Urothelium cell line (cell line): ENCODE data around the gene LRBA.
"Not testable (repeated sequence)": the region's sequence is repeated elsewhere in the genome, so short reads cannot be mapped to it uniquely, and the experiment has no call there.

Source experiments
- DNase-seq: peaks from one replicate; pipeline ENCODE4 v3.0.0; 2011; ENCODE audit warnings: low spot score, mixed read lengths
- FAIRE-seq: peaks from 2 replicates; lab custom pipeline; 2011; peaks lifted over from hg19 to GRCh38; lab: Jason Lieb, UNC

The LRBA gene

GRCh38 chr4:150577796-150578195 is 437.3 kb downstream of the LRBA start:
- FAIRE-seq: no peak

DNA sequence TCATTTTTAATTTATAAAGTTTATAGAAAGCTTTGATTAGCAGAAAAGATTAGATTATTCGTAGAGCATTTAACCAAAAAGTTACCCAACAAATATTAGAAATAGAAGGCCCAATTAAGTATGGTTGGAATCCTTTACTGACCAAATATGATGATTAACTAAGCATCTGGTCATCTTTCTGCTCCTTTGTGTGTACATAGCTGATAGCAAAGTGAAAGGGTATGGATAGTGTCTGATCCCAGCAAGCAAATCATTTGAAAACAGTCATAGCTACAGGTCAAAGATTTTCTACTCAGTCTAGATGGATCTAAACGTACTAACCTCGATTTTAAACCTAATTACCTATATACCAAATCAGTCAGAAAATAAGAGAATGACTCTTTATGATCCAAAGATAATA is 440.4 kb downstream of the LRBA start:
- DNase-seq: no peak
- no peak for FAIRE-seq

More at GRCh38 chr4:150577796-150578195, 437.3 kb downstream of the LRBA start:
- DNase-seq: no peak

- DNase-seq: no peak
- no peak for FAIRE-seq
Measured at GRCh38 chr4:150573534-150573933, 441.6 kb downstream of the LRBA start.

DNA sequence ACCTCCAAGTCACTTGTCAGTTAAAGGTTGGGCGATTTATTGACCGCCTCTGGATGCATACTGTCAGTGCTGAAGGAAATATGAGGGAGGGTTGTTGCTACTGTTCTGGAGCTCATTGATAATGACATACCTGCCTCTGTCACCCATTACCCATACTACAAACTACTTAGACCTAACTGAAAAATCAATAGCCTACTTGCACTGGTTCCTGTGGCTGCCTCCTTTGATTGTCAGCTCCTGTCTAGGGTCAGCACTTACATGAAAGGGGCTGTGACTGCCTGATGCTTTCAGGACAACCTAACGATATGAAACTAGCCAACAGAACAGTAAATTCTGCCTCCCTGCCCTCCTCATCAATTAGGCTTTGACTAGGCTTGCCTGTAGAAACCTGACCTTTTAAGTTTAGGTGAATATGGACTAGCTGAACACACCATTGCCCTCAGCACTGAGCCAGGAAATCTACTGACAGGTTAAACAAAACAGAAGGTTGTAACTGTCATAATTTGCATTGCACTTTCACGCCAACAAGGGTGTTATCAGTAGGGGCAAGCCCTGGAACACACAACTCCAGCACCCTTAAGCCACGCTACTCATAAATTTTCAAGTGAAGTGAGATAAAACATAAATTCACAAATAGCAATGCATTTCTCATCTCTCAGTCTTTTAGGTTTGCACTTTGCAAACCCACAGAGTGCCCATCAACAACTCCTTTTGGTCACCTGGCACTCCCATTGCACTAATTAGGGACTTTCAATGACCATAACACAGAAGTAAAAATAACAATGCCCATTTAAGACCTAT is 442.2 kb downstream of the LRBA start:
- FAIRE-seq (no peak), DNase-seq (no peak)

DNA sequence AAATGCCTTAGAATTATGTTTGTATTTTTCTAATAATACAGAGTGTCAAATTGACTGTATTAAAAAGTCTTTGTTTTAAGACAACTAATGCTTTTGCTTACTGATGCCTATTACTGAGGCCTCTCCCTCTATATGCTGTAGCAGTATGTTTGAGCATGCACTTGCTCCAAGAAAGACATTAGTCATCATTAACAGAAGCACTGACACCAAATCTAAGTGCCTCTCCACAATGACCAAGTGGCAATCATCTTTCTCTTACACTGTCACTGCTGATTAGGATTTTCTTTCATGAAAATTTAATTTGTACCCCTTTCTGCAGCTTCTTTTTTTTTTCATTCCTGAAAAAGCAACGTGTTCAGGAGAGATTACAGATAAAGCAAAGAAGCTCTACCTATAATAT is 444.2 kb downstream of the LRBA start:
- no peak for DNase-seq
- FAIRE-seq: no peak

- no peak for FAIRE-seq
- DNase-seq: no peak
Measured at GRCh38 chr4:150569998-150570535, 445.0 kb downstream of the LRBA start.

GRCh38 chr4:150569384-150569987 is 445.6 kb downstream of the LRBA start:
- DNase-seq (no peak), FAIRE-seq (no peak)

GRCh38 chr4:150567070-150567469 is 448.0 kb downstream of the LRBA start:
- DNase-seq: no peak
- no peak for FAIRE-seq

GRCh38 chr4:150564967-150565366 is 450.1 kb downstream of the LRBA start:
- not testable (repeated sequence) for DNase-seq, FAIRE-seq

DNA sequence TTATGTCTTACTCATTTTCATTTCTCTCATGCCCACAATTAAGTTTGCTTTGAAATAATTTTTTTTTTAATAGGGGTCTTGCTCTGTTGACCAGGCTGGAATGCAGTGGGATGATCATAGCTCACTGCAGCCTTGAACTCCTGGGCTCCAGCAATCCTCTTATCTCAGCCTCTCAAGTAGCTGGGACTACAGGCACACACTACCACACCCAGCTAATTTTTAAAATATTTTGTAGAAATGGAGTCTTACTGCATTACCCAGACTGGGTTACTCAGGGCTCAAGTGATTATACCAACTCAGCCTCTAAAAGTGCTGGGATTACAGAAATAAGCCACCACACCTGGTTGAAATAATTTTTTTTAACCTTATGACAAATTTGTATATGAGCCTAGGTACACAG is 452.3 kb downstream of the LRBA start:
- no peak for FAIRE-seq

DNA sequence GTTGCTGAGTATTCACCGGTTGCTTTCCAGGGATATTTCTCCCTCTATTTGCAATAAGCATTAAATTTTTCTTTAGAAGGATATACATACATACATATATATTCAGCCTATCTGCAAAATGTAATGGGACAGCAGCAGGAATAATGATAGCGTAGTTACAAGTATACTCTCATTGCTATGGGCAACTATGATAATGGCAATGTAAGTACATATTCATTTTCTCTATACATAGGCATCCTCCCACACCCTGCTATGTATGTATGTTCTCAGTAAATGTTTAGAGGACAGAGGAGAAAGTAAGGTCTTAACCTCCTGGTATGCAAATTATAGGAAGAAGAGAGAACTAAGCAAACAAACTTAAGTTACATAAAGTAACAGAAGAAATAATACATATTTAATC is 452.8 kb downstream of the LRBA start:
- DNase-seq (no peak), FAIRE-seq (no peak)

More for the DNA sequence above, 452.3 kb downstream of the LRBA start:
- no peak for DNase-seq

DNA sequence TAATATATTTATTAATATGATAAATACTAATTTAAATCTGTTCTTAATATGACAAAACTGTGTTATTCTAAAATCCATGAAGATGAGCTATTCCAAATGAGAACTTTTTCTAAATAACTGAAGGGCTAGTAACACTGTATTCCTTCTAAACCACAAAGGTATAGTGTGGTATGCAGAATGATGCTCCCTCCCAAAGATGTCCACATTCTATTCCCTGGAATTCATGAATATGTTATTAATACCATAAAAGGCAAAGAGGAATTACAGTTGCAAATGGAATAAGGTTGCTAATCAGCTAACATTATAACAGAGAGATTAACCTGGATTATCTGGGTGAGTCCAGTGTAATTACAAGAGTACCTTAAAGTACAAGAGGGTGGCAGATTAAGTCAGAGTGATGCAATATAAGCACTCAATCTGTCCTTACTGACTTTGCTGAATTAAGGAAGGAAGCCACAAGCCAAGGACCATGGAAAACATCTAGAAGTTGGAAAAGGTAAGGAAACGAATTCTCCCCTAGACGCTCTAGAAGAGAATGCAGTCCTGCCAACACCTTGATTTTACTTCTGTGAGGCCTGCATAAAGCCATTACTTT is 453.8 kb downstream of the LRBA start:
- no peak for DNase-seq
- FAIRE-seq: no peak

DNA sequence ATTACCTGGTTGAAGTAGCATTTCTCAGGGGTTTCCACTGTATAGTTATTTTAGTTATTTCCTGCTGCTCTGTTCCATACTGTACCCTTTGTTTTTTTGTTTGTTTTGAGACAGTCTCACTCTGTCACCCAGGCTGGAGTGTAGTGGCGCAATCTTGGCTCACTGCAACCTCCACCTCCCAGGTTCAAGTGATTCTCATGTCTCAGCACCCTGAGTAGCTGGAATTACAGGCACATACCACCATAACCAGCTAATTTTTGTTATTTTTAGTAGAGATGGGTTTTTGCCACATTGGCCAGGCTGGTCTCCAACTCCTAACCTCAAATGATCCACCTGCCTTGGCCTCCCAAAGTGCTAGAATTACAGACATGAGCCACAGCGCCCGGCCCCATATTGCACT is 457.3 kb downstream of the LRBA start:
- FAIRE-seq, DNase-seq: not testable (repeated sequence)

GRCh38 chr4:150547154-150547838 is 467.8 kb downstream of the LRBA start:
- FAIRE-seq (no peak), DNase-seq (no peak)

DNA sequence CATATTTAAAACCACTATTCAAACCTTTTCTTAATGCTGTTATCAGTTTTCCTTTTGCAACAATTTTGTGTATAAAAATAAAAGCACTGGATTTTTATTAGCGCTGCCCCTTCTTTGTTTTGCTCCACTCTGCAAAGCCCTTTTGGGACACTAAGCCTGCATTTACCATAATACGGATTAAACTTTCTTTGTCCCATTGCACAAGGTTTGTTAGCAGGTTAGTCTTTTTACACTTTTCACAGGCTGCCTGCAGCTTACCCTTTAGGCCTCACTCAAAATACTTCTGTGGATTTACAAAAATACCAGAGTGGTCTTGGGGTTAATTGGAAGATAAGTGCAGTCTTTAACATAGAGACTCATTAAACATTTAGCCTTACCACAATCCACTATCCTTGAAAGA is 468.8 kb downstream of the LRBA start:
- DNase-seq: no peak
- no peak for FAIRE-seq

- FAIRE-seq (no peak), DNase-seq (no peak)
Measured at GRCh38 chr4:150543042-150543441, 472.0 kb downstream of the LRBA start.

DNA sequence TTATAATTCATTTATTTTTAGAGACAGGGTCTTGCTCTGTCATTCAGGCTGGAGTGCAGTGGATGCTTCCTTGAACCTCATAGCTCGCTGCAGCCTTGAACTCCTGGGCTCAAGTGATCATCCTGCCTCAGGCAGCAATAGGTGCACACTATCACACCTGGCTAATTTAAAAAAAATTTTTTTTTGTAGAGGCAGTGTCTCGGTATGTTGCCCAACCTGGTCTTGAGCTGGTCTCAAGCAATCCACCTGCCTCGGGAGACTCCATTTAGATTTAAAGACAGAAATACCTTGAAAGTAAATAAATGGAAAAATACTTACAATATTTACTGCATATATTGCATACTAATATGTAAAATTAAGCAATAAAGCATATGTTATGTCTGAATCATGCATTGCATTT is 473.4 kb downstream of the LRBA start:
- DNase-seq: no peak
- no peak for FAIRE-seq

DNA sequence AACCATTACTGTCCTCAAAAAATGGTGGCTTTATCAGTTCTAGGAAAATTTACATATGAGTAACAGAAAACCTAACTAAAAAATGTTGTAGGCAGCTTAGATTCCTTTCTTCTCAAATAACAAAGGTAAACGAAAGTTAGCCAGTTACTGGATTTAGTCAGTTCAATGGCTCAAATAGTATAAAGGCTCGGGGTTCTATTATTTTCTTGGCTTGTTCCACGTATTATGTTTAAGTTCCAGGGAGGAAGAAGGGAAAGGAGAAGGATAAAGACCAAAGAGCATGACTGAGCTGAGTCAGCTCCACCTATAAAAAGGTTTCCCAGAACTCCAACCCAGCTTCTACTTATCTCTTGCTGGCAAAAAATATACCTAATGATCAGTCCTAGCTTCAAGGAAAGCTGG is 474.1 kb downstream of the LRBA start:
- no peak for FAIRE-seq
- no peak for DNase-seq

- no peak for DNase-seq
- FAIRE-seq: no peak
Measured at GRCh38 chr4:150540536-150540935, 474.5 kb downstream of the LRBA start.

DNA sequence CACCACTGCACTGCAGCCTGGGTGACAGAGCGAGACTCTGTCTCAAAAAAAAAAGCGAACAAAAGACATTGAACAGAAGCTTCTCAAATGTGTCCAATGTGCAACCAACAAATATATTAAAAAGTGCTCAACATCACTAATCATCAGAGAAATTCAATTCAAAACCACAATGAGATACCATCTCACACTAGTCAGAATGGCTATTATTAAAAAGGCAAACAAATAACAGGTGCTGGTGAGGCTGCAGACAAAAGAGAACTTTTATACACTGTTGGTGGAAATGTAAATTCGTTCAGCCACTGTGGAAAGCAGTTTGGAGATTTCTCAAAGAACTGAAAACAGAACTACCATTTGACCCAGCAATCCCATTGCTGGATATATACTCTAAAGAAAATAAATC is 477.2 kb downstream of the LRBA start:
- not testable (repeated sequence) for FAIRE-seq

GRCh38 chr4:150534818-150535217 is 480.3 kb downstream of the LRBA start:
- DNase-seq (no peak), FAIRE-seq (no peak)

More for the DNA sequence above, 477.2 kb downstream of the LRBA start:
- not testable (repeated sequence) for DNase-seq
